ENCODE measurements around the gene ZRANB1. TPM values are rescaled to one million over a fixed set of nuclear protein-coding genes. Genes with fewer than 3 reads are reported as not detected.

ZRANB1 gene
- total RNA-seq, 2 donors from 2014 or later: 8.4 to 13.1 TPM

GRCh38 chr10:124966008-124966407, 24.1 kb downstream of the ZRANB1 start:
- no peak for TF ChIP-seq CTCF (IDR thresholded peaks at IDR 0.05)

GRCh38 chr10:124967255-124967654, 25.3 kb downstream of the ZRANB1 start:
- Histone ChIP-seq H3K27ac (no peak overlapping the region), H3K9me3 (no peaks in the 10 kb centered on the region), H3K4me1 (no peaks in the 10 kb centered on the region), H3K27me3 (no peaks in the 10 kb centered on the region), H3K9ac (ENCODE audit: low read depth in 2 of 2, low read length in 2 of 2) (no peak overlapping the region), H3K36me3 (peaks cover 8% of the 10 kb centered on the region), H3K4me3 (no peak overlapping the region)
- intact Hi-C loops (cut with DNase I): no loop called here
- DNase-seq: no peak
- no peak for TF ChIP-seq CTCF (IDR thresholded peaks at IDR 0.05)

More at GRCh38 chr10:124966008-124966407, 24.1 kb downstream of the ZRANB1 start:
- no peak for DNase-seq
- H3K9me3 ChIP-seq: no peaks in the 10 kb centered on the region
- no peak overlapping the region for H3K9ac ChIP-seq (ENCODE audit: low read depth in 2 of 2, low read length in 2 of 2)
- intact Hi-C loops (cut with DNase I): no loop called here
- no peaks in the 10 kb centered on the region for H3K4me1 ChIP-seq
- no peaks in the 10 kb centered on the region for H3K27me3 ChIP-seq
- H3K27ac ChIP-seq: no peak overlapping the region
- no peak overlapping the region for H3K4me3 ChIP-seq
- peaks cover 8% of the 10 kb centered on the region for H3K36me3 ChIP-seq

- H3K4me1 ChIP-seq: no peaks in the 10 kb centered on the region
- intact Hi-C loops (cut with DNase I): no loop called here
- TF ChIP-seq CTCF (IDR thresholded peaks at IDR 0.05): no peak
- no peak for DNase-seq
- no peak overlapping the region for H3K9ac ChIP-seq (ENCODE audit: low read depth in 2 of 2, low read length in 2 of 2)
- no peaks in the 10 kb centered on the region for H3K27me3 ChIP-seq
- peaks cover 8% of the 10 kb centered on the region for H3K36me3 ChIP-seq
- no peak overlapping the region for H3K27ac ChIP-seq
- no peaks in the 10 kb centered on the region for H3K9me3 ChIP-seq
- H3K4me3 ChIP-seq: no peak overlapping the region
These were observed 29.4 kb downstream of the ZRANB1 start for GRCh38 chr10:124971276-124971675.

GRCh38 chr10:124972637-124973036, 30.7 kb downstream of the ZRANB1 start:
- Histone ChIP-seq H3K27me3 (no peaks in the 10 kb centered on the region), H3K9ac (ENCODE audit: low read depth in 2 of 2, low read length in 2 of 2) (no peak overlapping the region), H3K9me3 (no peaks in the 10 kb centered on the region), H3K36me3 (no peaks in the 10 kb centered on the region), H3K4me3 (no peak overlapping the region), H3K4me1 (no peaks in the 10 kb centered on the region), H3K27ac (no peak overlapping the region)
- intact Hi-C loops (cut with DNase I): no loop called here
- no peak for TF ChIP-seq CTCF (IDR thresholded peaks at IDR 0.05)
- no peak for DNase-seq

DNA sequence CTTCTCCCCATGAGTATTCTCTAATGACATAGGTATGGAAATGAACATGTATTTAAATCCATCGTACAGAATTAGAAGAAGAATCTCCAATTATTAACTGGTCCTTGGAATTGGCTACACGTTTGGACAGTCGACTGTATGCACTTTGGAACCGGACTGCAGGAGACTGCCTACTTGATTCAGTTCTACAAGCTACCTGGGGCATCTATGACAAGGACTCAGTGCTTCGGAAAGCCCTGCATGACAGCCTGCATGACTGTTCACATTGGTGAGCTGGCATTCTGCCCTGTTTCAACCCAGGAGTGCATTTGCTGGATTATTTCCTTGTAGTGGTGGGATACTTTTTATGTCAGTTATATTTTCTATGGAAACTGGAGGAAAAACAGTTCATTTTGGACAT, 32.2 kb downstream of the ZRANB1 start:
- H3K36me3 ChIP-seq: no peaks in the 10 kb centered on the region
- no peak overlapping the region for H3K4me3 ChIP-seq
- DNase-seq: no peak
- no peaks in the 10 kb centered on the region for H3K9me3 ChIP-seq
- no peak overlapping the region for H3K9ac ChIP-seq (ENCODE audit: low read depth in 2 of 2, low read length in 2 of 2)
- no peak for TF ChIP-seq CTCF (IDR thresholded peaks at IDR 0.05)
- no peaks in the 10 kb centered on the region for H3K27me3 ChIP-seq
- H3K4me1 ChIP-seq: no peaks in the 10 kb centered on the region
- intact Hi-C loops (cut with DNase I): no loop called here
- H3K27ac ChIP-seq: no peak overlapping the region
